ENCODE results near the gene SNAPC2.

SNAPC2 gene

GRCh38 chr19:7912144-7912696 lies 7.9 kb upstream of the SNAPC2 start:
- no peak for DNase-seq (ENCODE audit: extremely low read depth, low read depth)
- TF ChIP-seq, protein P1, sequence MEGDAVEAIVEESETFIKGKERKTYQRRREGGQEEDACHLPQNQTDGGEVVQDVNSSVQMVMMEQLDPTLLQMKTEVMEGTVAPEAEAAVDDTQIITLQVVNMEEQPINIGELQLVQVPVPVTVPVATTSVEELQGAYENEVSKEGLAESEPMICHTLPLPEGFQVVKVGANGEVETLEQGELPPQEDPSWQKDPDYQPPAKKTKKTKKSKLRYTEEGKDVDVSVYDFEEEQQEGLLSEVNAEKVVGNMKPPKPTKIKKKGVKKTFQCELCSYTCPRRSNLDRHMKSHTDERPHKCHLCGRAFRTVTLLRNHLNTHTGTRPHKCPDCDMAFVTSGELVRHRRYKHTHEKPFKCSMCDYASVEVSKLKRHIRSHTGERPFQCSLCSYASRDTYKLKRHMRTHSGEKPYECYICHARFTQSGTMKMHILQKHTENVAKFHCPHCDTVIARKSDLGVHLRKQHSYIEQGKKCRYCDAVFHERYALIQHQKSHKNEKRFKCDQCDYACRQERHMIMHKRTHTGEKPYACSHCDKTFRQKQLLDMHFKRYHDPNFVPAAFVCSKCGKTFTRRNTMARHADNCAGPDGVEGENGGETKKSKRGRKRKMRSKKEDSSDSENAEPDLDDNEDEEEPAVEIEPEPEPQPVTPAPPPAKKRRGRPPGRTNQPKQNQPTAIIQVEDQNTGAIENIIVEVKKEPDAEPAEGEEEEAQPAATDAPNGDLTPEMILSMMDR (IDR thresholded peaks at IDR 0.05; ENCODE audit: low read depth, low read length), result no peak

DNA sequence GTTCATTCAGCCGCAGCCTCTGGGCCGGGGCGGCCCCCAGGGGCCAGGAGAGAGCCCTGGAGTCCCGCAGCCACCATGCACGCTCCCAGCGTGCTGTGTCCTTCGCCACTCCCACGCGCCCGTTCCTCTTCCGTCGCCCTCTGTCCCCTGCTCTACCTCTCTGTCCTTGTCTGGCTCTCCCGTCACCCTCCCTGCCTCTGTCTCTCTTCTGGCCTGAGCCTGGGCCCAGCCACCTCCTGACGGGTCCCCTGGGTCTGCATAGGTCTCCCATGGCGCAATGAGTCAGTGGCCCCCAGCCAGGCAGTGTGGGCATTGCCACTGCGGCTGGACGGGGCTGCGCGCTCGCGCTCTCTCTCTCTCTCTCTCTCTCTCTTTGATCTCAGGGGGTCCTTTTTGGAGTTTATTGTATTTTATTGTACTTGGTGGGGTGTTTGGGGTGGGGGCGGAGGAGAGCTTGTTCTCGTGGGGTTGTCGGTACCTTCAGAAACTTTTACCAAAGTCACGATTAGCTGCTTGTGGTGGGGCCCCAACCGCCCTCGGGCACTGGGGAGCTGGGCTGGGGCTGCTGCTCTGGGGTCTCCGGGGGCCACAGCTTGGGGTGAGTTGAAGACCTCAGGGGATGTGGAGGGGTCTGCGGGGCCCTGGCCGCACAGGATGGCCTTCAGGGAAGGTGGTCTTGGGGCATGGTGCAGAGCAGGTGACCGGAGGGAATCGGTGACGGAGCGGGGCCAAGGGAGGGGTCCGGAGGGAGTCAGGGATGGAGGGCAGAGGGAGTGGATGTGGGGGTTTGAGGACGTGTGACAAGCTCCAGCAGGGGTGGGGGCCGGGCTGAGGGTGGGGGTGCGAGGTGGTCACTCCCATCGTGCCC lies 7.2 kb upstream of the SNAPC2 start:
- DNase-seq (ENCODE audit: extremely low read depth, low read depth), result no peak
- TF ChIP-seq, protein P1 (IDR thresholded peaks at IDR 0.05; ENCODE audit: low read depth, low read length), result no peak

DNA sequence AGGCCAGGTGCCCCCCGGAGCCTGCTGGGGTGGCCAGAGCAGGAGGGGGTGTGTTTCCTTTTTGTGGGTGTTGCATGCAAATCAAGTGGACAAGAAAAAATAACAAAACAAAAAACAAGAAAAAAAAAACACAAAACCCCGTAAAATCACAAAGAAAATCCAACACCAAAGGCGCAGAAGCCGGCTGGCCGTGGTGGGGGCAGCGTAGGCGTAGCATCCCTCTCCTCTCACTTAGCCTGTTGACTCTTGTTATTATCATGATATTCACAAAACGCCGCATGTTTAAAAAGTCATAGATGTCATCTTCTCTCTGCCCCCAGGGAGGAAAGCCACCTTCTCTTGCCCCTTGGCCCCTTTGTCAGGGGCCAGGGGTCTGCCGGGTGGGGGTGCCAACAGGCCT lies 6.5 kb upstream of the SNAPC2 start:
- no peak for DNase-seq (ENCODE audit: extremely low read depth, low read depth)
- TF ChIP-seq, protein P1 (IDR thresholded peaks at IDR 0.05; ENCODE audit: low read depth, low read length), result no peak

- TF ChIP-seq, protein P1 (IDR thresholded peaks at IDR 0.05; ENCODE audit: low read depth, low read length), result no peak
Measured at GRCh38 chr19:7914099-7914498, 6.0 kb upstream of the SNAPC2 start.

GRCh38 chr19:7914598-7915045 lies 5.5 kb upstream of the SNAPC2 start, which contains the start of gene TGFBR3L:
Gene TGFBR3L, plus strand, starts transcription at chr19:7914830.
- TF ChIP-seq, protein P1 (IDR thresholded peaks at IDR 0.05; ENCODE audit: low read depth, low read length), result no peak
- no peak for DNase-seq (ENCODE audit: extremely low read depth, low read depth)

More at GRCh38 chr19:7914099-7914498, 6.0 kb upstream of the SNAPC2 start:
- DNase-seq (ENCODE audit: extremely low read depth, low read depth), result no peak

DNA sequence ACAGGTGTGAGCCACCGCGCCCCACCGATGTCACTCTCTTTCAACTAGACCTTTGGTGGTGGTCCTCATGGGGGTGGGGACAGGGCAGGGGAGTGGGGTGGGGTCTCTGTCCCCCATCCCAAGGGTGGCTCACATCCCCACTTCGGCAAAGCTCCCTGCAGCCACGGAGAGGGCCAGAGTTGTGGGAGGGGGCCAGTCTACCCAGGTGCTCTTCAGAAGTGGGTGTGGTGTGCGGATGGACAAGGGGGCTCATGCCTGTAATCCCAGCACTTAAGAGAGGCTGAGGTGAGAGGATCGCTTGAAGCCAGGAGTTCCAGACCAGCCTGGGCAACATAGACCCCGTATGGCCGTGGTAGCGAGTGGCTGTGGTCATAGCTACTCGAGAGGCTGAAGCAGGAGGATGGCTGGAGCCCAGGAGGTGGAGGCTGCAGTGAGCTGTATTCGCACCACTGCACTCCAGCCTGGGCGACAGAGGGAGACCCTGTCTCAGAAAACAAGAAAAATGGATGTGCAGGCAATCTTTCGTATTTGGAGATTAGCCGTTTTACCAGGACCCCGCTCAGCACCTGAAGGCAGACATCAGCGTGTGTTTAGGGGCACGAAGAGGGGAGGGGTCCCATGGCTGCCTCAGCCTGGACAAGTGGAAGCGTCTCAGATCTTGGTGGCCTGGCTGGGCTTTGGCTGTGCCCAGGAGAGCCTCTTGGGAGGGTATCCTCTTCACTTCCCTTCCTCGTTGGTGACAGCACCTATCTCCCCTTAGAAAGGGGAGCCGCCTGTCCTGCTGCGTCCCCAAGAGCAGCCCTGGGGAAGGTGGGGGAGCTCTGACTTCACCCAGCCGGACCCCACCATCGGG lies 4.7 kb upstream of the SNAPC2 start:
- DNase-seq (ENCODE audit: extremely low read depth, low read depth), result no peak
- TF ChIP-seq, protein P1 (IDR thresholded peaks at IDR 0.05; ENCODE audit: low read depth, low read length), result no peak

Data from AG09319 (cell line).